Measurements from ENCODE around the gene SYNE3.
A peak's percentile ranks its signal among the peaks of the same experiment; 100 is the strongest.

SYNE3 gene

GRCh38 chr14:95516554-95517181 is at the start of gene SYNE3:
TSS of gene SYNE3 (minus strand) at chr14:95516650. CDS start at chr14:95475821, 40,829 bp downstream.
- peak; percentile 53 for DNase-seq

GRCh38 chr14:95564060-95564459 is 47.6 kb upstream of the SYNE3 start:
- DNase-seq, result no peak

GRCh38 chr14:95562892-95563685 is 46.6 kb upstream of the SYNE3 start:
- no peak for DNase-seq

- DNase-seq, result peak; percentile 85
These were observed 44.6 kb upstream of the SYNE3 start for GRCh38 chr14:95561001-95561412.

- no peak for DNase-seq
These were observed 42.8 kb upstream of the SYNE3 start for GRCh38 chr14:95559203-95559602.

- no peak for DNase-seq
These were observed 41.4 kb upstream of the SYNE3 start for GRCh38 chr14:95557832-95558231.

GRCh38 chr14:95557291-95557690 is 40.8 kb upstream of the SYNE3 start:
- no peak for DNase-seq

GRCh38 chr14:95555053-95555452 is 38.6 kb upstream of the SYNE3 start:
- no peak for DNase-seq

- no peak for DNase-seq
These were observed 36.7 kb upstream of the SYNE3 start for GRCh38 chr14:95553141-95553540.

GRCh38 chr14:95551435-95551834 is 35.0 kb upstream of the SYNE3 start:
- no peak for DNase-seq

GRCh38 chr14:95549656-95550585 is 33.5 kb upstream of the SYNE3 start:
- DNase-seq, result no peak

GRCh38 chr14:95548328-95548929 is 32.0 kb upstream of the SYNE3 start:
- no peak for DNase-seq

- no peak for DNase-seq
These were observed 31.3 kb upstream of the SYNE3 start for GRCh38 chr14:95547626-95548327.

- no peak for DNase-seq
These were observed 30.8 kb upstream of the SYNE3 start for GRCh38 chr14:95547272-95547625.

GRCh38 chr14:95545515-95546168 is 29.2 kb upstream of the SYNE3 start:
- DNase-seq, result no peak

- DNase-seq, result no peak
These were observed 28.1 kb upstream of the SYNE3 start for GRCh38 chr14:95544588-95544987.

GRCh38 chr14:95543021-95543420 is 26.6 kb upstream of the SYNE3 start:
- DNase-seq, result no peak

GRCh38 chr14:95541932-95542930 is 25.8 kb upstream of the SYNE3 start:
- no peak for DNase-seq

- no peak for DNase-seq
These were observed 24.9 kb upstream of the SYNE3 start for GRCh38 chr14:95541346-95541745.

GRCh38 chr14:95540236-95540855 is 23.9 kb upstream of the SYNE3 start:
- DNase-seq, result no peak

Measured in stimulated activated CD4-positive, alpha-beta T cell treated with anti-CD3 and anti-CD28 coated beads, Interleukin-4, amount 100 ng/mL, for 1 hour (primary cell).